HL-60/S4 (cell line): Measurements from ENCODE around the gene ARHGAP25.

Experiments used
- in situ Hi-C: fragments of 300-500 bp; cut with MboI; formaldehyde crosslinking; loops from 2 replicates; pipeline ENCODE4 v1.14.3; 2022; ENCODE audit warnings: low sequenced_read_pairs

ARHGAP25 gene, protein sequence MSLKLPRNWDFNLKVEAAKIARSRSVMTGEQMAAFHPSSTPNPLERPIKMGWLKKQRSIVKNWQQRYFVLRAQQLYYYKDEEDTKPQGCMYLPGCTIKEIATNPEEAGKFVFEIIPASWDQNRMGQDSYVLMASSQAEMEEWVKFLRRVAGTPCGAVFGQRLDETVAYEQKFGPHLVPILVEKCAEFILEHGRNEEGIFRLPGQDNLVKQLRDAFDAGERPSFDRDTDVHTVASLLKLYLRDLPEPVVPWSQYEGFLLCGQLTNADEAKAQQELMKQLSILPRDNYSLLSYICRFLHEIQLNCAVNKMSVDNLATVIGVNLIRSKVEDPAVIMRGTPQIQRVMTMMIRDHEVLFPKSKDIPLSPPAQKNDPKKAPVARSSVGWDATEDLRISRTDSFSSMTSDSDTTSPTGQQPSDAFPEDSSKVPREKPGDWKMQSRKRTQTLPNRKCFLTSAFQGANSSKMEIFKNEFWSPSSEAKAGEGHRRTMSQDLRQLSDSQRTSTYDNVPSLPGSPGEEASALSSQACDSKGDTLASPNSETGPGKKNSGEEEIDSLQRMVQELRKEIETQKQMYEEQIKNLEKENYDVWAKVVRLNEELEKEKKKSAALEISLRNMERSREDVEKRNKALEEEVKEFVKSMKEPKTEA

DNA sequence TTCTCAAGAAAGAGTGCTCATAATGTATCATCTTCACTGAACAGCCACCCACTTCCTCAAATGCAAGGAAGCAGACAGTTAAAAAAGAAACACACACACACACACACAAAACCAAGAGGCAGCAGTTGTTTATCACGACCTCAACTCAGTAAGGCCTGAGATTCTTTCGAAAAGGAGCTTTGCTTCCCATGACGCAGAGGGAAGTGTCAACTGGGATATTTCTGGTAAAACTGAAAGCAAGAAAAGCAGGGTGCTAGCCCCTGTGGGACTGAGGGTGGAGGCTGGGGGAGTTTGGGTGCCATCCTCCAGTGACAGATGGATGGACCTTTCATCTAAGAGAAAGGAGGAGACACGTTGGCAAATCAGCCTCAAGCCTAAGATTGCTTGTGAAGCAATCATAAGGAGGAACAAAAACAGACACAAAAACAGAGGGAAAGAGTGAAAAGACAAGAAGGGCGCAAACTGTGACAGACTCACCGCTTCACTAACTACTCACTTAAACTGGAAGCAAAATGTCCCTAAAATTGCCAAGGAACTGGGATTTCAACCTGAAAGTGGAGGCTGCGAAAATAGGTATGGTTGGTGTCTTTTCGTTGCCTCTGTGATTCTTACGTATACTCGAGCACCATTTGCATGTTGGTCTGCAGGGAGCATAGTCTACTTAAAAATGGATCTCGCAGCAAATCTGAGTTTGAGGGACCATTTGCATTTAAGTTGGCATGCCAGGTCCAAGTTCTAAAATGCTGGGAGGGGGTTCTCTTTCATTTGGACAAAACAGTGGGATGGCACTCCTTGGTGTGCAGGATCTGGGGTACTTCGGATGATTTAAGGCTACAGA lies at the start of gene ARHGAP25:
Gene ARHGAP25, plus strand, starts transcription at position 124 of the 838 bp plus-strand sequence. Its CDS starts 389 bp downstream, at position 513.
- in situ Hi-C loops: no loop called here

DNA sequence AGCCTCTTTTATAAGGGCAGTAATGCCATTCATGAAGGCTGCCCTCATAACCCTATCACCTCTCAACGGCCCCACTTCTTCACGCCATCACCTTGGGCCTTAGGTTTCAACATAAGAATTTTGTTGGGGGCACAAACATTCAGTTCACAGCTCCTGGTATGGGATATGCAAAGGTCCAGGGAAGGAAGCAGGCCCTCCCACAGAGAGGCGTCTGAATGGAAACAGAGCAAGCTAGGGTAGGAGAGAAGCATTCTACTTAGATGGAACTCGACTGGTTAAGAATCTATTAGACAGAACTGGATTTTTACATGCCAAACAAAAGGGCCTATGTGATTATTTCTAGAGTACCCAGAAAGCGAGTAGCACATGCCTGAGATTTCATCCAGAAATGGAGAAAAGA lies 48.4 kb upstream of the ARHGAP25 start:
- in situ Hi-C loops: no loop called here

DNA sequence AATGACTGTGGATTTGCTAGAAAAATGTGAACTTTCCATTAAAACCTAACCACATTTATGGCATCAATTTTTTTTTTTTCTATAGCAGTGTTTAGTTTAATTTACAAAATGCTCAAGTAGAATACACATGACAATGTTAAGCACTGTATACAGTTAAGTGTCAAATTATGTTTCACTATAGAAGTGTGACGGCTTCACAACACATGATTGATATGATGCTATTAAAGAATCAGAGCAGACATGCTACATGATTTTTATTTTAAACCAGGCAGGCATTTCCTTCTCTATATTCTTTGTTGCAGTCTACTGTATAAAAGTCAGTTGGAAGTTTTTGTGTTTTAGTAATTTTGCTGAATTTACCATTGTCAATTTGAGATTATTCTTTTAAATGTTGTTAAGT lies 47.6 kb upstream of the ARHGAP25 start:
- in situ Hi-C loops: no loop called here

DNA sequence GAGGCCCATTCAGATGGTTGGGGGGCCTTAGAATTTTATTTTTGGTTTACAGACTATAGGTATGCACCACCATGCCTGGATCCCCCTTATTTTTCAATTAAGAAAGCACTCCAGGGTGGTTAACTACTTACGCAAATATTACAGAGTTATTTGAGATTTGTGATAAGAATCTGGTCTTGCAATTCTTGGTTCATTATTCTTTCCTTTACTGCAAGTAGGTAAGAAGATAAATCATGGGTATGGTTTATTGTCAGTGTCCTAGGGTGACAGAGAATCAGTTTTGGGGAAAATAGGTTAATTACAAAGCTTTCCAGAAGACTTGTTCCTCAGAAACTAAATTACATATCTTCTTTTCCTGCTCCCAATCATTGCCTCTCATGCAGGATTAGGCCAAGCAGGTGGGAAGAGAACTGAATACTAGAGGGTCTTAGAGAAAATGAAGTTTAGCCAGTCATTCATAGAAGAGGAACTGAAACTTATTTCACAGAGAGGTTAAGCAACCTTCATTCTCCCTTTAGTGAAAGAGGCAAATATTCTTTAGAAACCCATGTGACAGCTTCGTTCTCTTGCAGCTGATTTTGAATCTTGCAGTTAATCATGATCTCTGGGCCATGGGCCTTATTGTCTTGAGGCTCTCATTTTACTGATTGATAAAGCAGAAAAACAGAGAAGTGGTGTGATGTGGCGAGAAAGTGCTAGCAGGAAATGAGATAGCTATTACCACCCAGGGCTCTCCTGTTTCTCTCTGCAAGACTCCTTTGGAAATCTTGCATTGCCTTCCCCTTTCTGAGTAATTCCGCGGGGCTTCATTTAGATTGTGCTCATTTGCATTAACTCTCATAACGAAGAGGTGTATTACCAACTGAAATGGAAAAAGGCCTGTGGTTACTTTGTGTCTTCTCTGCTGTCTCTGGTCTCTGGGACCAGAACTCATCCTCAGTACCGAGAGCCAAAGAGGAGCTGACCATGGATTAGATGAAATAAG lies 44.8 kb upstream of the ARHGAP25 start:
- in situ Hi-C loops: no loop called here

DNA sequence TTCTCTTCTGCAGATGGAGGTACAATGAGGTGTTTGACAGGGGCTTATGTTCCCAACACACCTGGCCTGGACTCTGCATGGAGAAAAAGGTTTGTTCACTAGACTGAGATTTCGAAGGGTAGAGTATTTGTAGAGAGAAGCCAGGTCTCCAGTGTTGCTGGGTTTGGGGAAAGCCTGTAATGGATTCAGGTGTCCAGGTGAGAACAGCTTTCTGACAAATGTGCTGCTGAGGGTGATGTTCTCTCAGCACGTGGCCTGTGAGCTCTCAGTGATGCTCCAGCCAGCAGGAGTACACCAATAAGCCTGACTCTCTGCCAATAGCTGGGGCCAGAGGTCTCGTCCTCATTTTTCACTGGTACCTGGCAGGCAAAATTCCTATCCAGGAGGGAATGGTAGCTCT lies 43.8 kb upstream of the ARHGAP25 start:
- in situ Hi-C loops: no loop called here

DNA sequence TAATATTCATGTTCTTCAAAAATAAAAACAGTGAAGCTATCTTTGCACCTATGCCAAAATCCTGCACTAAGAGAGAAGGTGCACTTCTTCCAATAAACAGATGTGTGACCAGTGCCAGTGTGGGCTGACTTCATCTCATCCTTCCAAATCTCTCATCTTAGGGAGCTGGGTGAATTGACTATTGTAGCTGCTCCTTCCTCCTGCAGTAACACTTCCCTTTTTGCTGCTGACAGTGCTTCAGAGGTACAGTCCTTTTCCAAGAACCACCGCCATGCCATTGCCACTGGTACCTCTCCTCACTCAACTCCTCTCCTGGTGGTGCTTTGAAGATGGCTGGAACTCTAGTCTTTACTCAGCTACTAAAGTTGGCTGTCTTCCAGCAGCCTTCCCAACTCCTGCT lies 42.1 kb upstream of the ARHGAP25 start:
- in situ Hi-C loops: no loop called here

DNA sequence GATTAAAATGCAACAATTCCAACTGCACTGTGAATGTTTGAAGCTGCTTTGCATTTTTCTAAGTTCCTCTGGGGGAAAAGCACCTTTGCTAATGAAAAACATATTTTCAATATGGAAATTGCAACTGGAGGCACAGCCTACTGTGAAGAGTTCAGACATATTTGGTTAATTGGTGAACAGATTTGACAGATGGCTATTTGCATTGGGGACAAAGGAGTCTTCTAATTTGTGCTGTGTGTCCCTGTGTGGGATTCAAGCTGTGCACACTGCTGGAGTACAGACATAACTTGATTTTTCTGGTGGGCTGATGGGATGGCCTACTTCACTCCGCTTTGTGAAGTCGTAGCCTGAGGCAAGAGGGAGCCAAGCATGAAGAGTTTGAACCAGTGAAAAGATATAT lies 40.7 kb upstream of the ARHGAP25 start:
- in situ Hi-C loops: no loop called here

DNA sequence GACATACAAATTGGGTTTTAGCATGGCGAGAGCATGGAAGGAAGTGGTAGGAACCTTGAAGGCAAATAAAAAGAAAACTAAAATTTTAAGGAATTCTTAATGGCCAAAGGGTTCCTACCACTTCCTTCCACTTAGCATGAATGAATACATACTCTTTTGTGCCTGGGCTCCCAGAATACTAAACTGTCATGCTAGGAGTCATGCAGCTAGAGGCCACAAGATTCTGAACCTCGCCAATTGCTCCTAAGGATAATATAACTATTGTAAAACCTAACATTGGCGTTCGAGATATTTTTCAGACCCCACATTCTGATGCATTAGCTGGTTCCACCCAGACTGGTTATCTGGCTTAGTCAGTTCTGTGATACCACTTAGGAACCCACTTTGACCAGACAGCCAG lies 38.6 kb upstream of the ARHGAP25 start:
- in situ Hi-C loops: no loop called here

DNA sequence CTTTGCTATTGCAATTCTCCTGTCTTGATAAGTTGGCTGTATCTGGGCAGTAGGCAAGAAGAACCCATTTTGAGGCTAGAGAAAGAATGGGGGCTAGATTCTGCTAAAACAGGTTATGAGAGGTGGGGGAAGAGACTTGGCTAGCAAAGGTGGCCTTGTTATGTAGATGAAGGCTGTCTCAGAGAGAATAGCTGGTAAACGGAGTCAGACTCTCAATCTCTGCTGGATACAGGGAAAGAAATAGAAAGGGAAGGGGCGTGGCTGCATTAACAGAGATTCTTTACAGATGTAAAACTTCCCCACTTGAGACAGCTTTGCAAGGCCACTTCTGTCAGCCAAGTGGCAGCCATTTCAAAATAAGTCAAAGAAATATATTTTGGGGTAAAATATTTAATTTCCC lies 38.1 kb upstream of the ARHGAP25 start:
- in situ Hi-C loops: no loop called here

DNA sequence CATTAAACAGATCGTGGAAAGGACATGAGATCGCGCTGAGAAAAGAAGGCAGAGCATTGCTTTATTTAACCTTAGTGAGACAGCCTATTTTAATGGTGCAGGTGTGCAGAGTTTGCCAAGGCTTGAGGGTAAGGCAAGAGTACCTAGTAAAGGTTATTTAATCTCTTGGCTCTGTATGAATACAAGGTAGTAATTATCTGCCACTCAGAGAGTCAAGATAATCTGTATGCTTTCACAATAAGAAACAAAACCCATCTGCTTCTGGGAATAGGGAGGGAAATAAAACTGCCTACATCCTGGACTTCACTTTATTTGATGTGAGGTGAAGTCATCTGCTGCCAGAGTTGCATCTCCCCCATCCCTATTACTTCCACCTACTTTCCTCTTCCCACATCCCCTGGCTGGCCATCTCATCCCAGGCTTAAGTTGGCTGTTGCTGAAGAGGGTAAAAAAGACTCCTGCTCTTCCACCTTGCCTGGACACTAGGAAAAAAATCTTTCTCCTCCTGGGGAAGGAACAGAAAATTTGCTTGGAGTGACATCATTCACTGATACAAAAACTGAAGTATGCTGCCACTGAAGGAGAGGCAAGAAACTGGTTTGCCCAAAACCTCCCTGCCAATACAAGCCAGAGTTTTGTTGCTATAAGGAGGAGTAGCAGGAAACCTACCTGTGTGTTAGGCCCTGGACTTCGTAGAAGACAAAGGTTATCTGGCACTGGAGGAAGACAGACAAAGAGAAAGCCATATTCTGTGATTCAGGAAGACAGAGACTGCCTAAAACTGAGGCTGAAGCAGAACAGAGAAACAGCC lies 35.8 kb upstream of the ARHGAP25 start:
- in situ Hi-C loops: no loop called here

DNA sequence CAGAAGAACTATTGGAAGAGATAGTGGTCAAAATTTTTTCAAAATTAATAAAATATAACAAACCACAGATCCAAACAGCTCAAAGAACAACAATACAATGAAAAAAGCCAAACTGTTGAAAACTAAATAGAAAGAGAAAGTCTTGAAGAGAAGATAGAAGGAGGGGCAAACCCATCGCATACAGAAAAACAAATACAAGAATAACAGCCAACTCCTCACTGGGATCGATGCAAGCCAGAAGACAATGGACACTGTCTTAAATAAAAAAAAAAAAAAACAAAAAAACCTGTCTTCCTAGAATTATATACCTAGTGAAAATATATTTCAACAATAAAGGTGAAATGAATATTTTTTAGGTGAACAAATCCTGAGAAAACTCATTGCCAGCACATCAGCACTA lies 34.1 kb upstream of the ARHGAP25 start:
- in situ Hi-C loops: no loop called here

DNA sequence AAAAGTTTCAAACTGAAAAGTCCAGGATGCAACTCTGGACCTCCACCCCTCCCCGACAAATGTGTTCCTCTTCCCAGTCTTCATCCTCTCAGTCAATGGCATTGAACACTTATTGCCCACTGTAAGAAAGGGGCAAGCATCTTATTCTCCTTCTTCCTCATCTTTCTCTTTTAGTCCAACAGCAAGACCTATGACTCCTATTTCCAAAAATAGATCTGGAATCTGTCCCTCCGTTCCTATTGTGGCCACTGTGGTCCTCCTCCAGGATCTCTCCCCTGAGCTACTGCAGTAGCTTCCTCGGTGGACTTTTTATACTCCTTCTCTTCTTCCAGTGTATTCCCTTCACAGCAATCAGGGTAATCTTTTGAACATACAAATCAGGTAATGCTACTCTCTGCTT lies 28.0 kb upstream of the ARHGAP25 start:
- in situ Hi-C loops: loop anchor here (5.0 kb wide), 1 partner anchor 211 kb away; no protein-coding TSS in a partner anchor

DNA sequence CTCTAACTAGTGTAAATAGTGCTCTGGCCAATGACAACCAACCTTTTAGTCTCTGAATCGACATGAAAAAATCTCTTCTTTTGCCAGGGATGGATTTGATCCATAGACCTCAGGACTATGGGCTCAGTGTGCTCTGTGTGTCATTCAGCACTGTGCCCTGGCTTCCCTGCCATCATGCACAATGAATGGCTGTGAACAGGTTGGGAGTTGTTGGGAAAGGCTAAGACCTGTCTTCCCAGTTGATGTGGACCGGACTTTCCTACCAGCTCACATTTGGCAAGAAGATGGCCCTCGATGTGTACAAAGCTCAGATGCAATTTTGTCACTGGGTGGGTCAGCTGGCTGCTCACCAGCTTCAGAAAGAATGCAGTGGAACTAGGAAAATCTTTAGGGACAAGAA lies 26.0 kb upstream of the ARHGAP25 start:
- in situ Hi-C loops: loop anchor here (5.0 kb wide), 1 partner anchor 209 kb away; no protein-coding TSS in a partner anchor

DNA sequence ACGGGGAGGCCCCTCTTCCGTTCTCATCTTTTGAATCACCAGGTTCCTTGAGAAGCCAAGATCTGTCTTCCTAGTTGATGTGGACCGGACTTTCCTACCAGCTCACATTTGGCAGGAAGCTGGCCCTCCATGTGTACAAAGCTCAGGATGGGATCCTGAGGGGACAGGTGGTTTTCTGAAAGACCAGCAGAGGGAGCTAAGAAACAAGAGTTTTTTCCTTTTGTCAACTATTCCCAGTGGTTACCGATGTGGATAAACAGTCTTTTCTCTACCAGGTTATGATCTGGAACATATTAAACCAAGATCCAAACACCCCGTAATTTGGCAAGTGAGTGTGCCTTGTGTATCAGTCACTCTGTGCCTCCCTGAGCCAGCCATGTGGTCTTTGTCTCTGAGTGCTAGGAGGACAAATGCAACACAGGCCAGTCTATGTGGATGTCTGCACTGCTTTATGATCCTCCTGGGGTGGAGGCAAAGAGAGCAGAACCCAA lies 25.1 kb upstream of the ARHGAP25 start:
- in situ Hi-C loops: loop anchor here (5.0 kb wide), 1 partner anchor 208 kb away; no protein-coding TSS in a partner anchor

DNA sequence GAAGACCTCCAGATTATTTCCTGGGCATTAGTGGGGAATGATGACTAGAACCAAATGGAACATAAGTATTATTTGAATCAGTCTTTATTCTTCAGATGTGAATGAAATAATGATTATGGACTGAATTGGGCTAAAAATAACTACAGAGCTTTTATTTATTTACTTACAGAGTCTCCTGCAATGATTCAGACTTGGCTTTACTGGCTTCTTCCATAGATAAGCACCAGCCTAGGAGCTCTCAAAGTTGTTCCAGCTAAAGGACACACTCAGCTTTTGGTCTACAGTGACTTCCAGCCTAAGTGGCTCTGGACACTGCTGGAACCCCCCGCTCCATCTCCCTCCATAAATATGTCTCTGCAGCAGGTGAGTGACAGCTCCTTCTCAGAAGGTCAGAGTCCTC lies 24.3 kb upstream of the ARHGAP25 start:
- in situ Hi-C loops: no loop called here

DNA sequence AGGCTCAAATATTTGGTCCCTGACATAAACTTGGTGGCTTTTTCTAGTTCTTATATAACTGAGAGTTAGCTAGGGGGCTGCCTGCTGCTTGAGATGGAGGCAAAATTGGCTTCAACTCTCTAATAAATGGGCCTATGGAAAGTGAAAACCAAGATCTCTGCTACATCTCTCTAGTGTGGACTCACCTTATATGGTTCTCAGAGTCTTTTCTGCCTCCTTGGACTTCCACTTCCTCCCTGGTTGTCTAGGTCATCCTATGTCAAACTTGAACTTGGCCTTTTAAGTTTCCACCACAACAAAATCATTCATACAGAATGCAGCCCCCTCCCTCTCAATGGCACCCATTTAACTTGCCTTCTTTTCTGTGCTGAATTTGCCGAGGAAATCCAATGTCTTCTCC lies 23.9 kb upstream of the ARHGAP25 start:
- in situ Hi-C loops: no loop called here

DNA sequence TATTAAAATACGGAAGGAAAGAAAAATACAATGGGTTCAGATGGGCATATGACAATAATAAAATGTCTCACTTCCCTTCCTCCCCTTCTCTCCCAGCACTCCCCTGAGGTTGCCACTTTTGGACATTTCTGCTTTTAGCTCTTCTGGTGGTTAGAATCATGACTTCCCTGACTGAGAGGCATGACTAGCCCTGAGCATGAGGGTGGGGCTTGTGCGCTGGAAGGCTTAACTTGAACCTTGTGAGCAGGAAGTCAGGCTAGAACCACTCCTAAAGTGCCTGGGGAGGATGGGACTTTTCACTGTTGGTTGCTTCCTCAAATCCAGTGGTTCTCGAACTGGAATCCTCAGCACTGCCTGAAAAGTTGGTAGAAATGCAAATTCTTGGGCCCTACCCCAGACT lies 19.7 kb upstream of the ARHGAP25 start:
- in situ Hi-C loops: no loop called here

DNA sequence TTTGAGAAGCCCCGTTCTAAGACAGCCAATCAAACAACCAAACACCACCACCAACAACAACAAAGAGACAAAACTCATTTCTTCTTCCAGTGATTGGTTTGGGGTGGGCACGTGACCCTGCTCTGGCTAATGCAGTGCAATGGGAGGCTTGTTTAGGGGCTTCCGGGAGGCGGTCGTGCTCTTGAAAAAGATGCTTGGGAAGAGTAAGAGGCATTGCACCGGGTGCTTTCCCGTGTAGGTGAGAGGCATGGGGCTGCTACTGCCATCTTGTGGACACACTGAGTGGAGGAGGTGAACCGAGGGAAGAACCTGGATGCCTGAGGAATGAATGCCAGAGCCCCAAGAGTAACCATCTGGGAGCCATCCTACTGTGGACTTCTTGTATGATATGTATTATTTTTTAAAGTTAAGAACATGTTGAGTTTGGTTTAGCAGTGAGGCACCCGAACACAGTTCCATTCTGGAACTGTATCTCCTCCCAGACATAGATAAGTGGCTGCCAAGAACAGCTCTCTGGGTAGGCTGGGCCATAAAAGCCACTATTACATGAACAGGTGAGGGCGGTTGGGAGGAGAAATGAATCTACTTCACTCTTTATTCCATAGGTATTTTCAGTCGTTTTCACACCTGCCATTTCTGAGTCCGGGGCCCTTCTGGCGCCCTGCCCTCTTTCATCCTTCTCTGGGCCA lies 19.1 kb upstream of the ARHGAP25 start:
- in situ Hi-C loops: no loop called here
